PC-3 (cell line): ENCODE measurements around the gene VIM. TPM values are rescaled to one million over a fixed set of nuclear protein-coding genes. Genes with fewer than 3 reads are reported as not detected.

Experiments used
- ATAC-seq: fragments of 200-7000 bp; cut with Tn5 transposase; 2 replicates; pipeline ENCODE4 v1.9.1; 2020; ENCODE audit warnings: mild to moderate bottlenecking, moderate library complexity
- BruUV-seq: library from RNA; stranded (reverse); fragments of 400-500 nt; replicated peaks from 2 replicates; lab custom pipeline; 2021; lab: Mats Ljungman, UMichigan
- CTCF ChIA-PET: fragments of 300-600 bp; sonication (Branson Sonifier 250); formaldehyde crosslinking; loops from one replicate; lab custom pipeline; 2022; ENCODE audit warnings: antibody characterized with exemption; lab: Charles Lee
- POLR2A ChIA-PET: fragments of 300-600 bp; sonication (Branson Sonifier 250); formaldehyde crosslinking; loops from one replicate; lab custom pipeline; 2022; ENCODE audit warnings: antibody characterized with exemption; ENCODE audit not compliant: unreplicated experiment; lab: Charles Lee
- DNase-seq: peaks from one replicate; pipeline ENCODE4 v3.0.0-alpha.2; 2015
- H2AFZ ChIP-seq: fragments of 300-600 bp; sonication (generic); 2 replicates; pipeline ENCODE4 v1.6.0; 2016; ENCODE audit warnings: antibody characterized with exemption, low read length
- H3F3A ChIP-seq: fragments of 300-600 bp; sonication (generic); one replicate; pipeline ENCODE4 v1.6.0; 2017; ENCODE audit warnings: antibody characterized with exemption, low read length, control low read depth, mild to moderate bottlenecking; ENCODE audit not compliant: unreplicated experiment
- H3K27ac ChIP-seq: fragments of 300-600 bp; sonication (generic); 2 replicates; pipeline ENCODE4 v1.5.1; 2016; ENCODE audit warnings: mild to moderate bottlenecking, low read length
- H3K27me3 ChIP-seq: fragments of 300-600 bp; sonication (generic); 2 replicates; pipeline ENCODE4 v1.6.1; 2016; ENCODE audit warnings: low read length, mixed read lengths
- H3K36me3 ChIP-seq: fragments of 300-600 bp; sonication (generic); 2 replicates; pipeline ENCODE4 v1.6.1; 2016; ENCODE audit warnings: low read depth, mixed run types, low read length, mixed read lengths
- H3K4me1 ChIP-seq: fragments of 300-600 bp; sonication (generic); 2 replicates; pipeline ENCODE4 v1.5.1; 2016; ENCODE audit warnings: low read length; ENCODE audit not compliant: insufficient read depth
- H3K4me2 ChIP-seq: fragments of 300-600 bp; sonication (generic); 2 replicates; pipeline ENCODE4 v1.6.0; 2016; ENCODE audit warnings: low read length
- H3K4me3 ChIP-seq: fragments of 300-600 bp; sonication (generic); 2 replicates; pipeline ENCODE4 v1.5.1; 2016; ENCODE audit warnings: mild to moderate bottlenecking, low read length, mixed read lengths
- H3K79me2 ChIP-seq: fragments of 300-600 bp; sonication (generic); 2 replicates; pipeline ENCODE4 v1.6.1; 2017; ENCODE audit warnings: low read length, mixed read lengths
- H3K9ac ChIP-seq: fragments of 300-600 bp; sonication (generic); 2 replicates; pipeline ENCODE4 v1.6.0; 2016; ENCODE audit warnings: mild to moderate bottlenecking, low read length
- H3K9me2 ChIP-seq: fragments of 300-600 bp; sonication (generic); replicated peaks from 2 replicates; pipeline ENCODE4 v1.6.1; 2016; ENCODE audit warnings: mixed run types, low read length, mixed read lengths
- H3K9me3 ChIP-seq: fragments of 300-600 bp; sonication (generic); 2 replicates; pipeline ENCODE4 v1.6.1; 2016; ENCODE audit warnings: low read length, mixed read lengths
- H4K20me1 ChIP-seq: fragments of 300-600 bp; sonication (generic); 2 replicates; pipeline ENCODE4 v1.6.1; 2016; ENCODE audit warnings: low read length, mixed read lengths
- EZH2 ChIP-seq: fragments of 300-600 bp; sonication (generic); IDR thresholded peaks from one replicate; pipeline ENCODE4 v1.6.1; 2017; ENCODE audit warnings: antibody characterized with exemption, mild to moderate bottlenecking, low read length; ENCODE audit not compliant: unreplicated experiment
- EZH2phosphoT487 ChIP-seq: fragments of 300-600 bp; sonication (generic); IDR thresholded peaks from 2 replicates; pipeline ENCODE4 v1.6.1; 2018; ENCODE audit warnings: mild to moderate bottlenecking, antibody characterized with exemption, low read length, borderline replicate concordance
- intact Hi-C: fragments of 100-400 bp; cut with micrococcal nuclease; formaldehyde crosslinking; loops from 2 replicates; pipeline ENCODE4 v1.9.0; 2023
- total RNA-seq: library from RNA; depleted of rRNA; stranded (reverse); fragments of >200 nt; gene quantifications from 2 replicates; pipeline ENCODE4 v1.2.3, GENCODE V29; 2014
- TF ChIP-seq, protein P1 (sequence below): fragments of 300-600 bp; sonication (generic); conservative IDR thresholded peaks from 2 replicates; pipeline ENCODE4 v1.5.1; 2017; ENCODE audit warnings: antibody characterized with exemption, low read depth, mild to moderate bottlenecking, low read length

The VIM gene
- total RNA-seq, 1 experiment from 2014 or later, result 469 TPM

DNA sequence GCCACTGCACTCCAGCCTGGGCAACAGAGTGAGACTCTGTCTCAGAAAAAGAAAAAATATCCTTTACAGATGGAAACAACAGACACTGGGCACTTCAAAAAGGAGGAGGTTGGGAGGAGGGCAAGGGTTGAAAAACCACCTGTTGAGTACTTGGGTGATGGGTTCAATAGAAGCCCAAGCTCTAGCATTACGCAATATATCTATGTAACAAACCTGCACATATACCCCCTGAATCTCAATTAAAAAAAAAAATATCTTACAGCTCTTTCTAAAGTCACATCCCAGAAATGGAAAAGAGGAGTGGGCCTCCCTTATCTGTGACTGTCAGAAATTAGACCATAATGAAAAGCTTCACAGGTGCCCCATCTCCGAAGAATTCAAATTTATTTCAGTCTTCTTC lies 12.1 kb downstream of the VIM start:
- H3K9me3 ChIP-seq, result no peaks in the 10 kb centered on the region
- no peaks in the 10 kb centered on the region for H3K36me3 ChIP-seq
- no TSS peak for BruUV-seq
- ChIA-PET POLR2A (no interaction called here), CTCF (no interaction called here)
- H3K4me3 ChIP-seq, result no peak overlapping the region
- intact Hi-C loops, result no loop called here
- no peaks in the 10 kb centered on the region for H4K20me1 ChIP-seq
- no peak overlapping the region for H3K4me2 ChIP-seq
- TF ChIP-seq EZH2 (no peak), EZH2phosphoT487 (no peak)
- TF ChIP-seq, protein P1, sequence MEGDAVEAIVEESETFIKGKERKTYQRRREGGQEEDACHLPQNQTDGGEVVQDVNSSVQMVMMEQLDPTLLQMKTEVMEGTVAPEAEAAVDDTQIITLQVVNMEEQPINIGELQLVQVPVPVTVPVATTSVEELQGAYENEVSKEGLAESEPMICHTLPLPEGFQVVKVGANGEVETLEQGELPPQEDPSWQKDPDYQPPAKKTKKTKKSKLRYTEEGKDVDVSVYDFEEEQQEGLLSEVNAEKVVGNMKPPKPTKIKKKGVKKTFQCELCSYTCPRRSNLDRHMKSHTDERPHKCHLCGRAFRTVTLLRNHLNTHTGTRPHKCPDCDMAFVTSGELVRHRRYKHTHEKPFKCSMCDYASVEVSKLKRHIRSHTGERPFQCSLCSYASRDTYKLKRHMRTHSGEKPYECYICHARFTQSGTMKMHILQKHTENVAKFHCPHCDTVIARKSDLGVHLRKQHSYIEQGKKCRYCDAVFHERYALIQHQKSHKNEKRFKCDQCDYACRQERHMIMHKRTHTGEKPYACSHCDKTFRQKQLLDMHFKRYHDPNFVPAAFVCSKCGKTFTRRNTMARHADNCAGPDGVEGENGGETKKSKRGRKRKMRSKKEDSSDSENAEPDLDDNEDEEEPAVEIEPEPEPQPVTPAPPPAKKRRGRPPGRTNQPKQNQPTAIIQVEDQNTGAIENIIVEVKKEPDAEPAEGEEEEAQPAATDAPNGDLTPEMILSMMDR, result no peak
- H3K27ac ChIP-seq, result no peak overlapping the region
- ATAC-seq (no peak), DNase-seq (no peak)
- no peak overlapping the region for H2AFZ ChIP-seq
- H3F3A ChIP-seq, result no peaks in the 10 kb centered on the region
- no peaks in the 10 kb centered on the region for H3K27me3 ChIP-seq
- no peaks in the 10 kb centered on the region for H3K79me2 ChIP-seq
- no peak overlapping the region for H3K9ac ChIP-seq
- 0 out of 2 replicates have a peak, but pooled peaks cover 3% of the 10 kb centered on the region for H3K4me1 ChIP-seq
- no peaks in the 10 kb centered on the region for H3K9me2 ChIP-seq

DNA sequence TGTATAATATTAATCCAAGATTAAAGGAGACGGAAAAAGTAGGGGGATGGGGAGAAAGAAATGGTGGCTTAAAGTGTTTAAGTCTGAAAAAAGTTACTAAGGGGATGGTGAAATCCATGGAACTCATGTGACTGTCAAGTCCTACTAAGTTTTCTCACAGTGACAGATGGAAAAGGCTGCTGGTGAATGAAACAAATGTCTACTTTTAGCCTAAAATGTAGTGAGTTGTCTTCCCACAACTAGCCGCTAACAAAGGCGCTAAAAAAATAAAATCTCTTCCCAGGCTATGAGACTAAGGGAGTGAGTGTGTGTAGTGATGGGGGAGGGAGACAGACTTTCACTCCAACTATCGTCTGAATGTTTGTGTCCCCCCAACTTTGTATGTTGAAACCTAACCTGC lies 12.6 kb downstream of the VIM start:
- POLR2A ChIA-PET, result no interaction called here
- CTCF ChIA-PET, result no interaction called here

More for the DNA sequence above, 12.6 kb downstream of the VIM start:
- no peak overlapping the region for H3K9ac ChIP-seq
- no peaks in the 10 kb centered on the region for H3K9me2 ChIP-seq
- no peaks in the 10 kb centered on the region for H4K20me1 ChIP-seq
- no TSS peak for BruUV-seq
- TF ChIP-seq, protein P1, result no peak
- no peak for TF ChIP-seq EZH2phosphoT487
- TF ChIP-seq EZH2, result no peak
- H2AFZ ChIP-seq, result no peak overlapping the region
- H3K4me1 ChIP-seq, result 0 out of 2 replicates have a peak, but pooled peaks cover 3% of the 10 kb centered on the region
- no peak overlapping the region for H3K4me2 ChIP-seq
- no peaks in the 10 kb centered on the region for H3K9me3 ChIP-seq
- H3K27ac ChIP-seq, result no peak overlapping the region
- H3K36me3 ChIP-seq, result no peaks in the 10 kb centered on the region
- H3F3A ChIP-seq, result no peaks in the 10 kb centered on the region
- no peaks in the 10 kb centered on the region for H3K27me3 ChIP-seq
- intact Hi-C loops, result no loop called here
- no peak overlapping the region for H3K4me3 ChIP-seq
- ATAC-seq (no peak), DNase-seq (no peak)
- H3K79me2 ChIP-seq, result no peaks in the 10 kb centered on the region
